PC-9 (cell line): ENCODE results near the gene ZNF30. TPM values are rescaled to one million over a fixed set of nuclear protein-coding genes. Genes with fewer than 3 reads are reported as not detected.
"Not testable (repeated sequence)": the region's sequence is repeated elsewhere in the genome, so short reads cannot be mapped to it uniquely, and the experiment has no call there.

Experiments used
- BruUV-seq: library from RNA; stranded (reverse); fragments of 400-500 nt; replicated peaks from 2 replicates; lab custom pipeline; 2021; lab: Mats Ljungman, UMichigan
- CTCF ChIA-PET: fragments of 300-600 bp; sonication (Branson Sonifier 250); formaldehyde crosslinking; loops from one replicate; lab custom pipeline; 2022; ENCODE audit warnings: antibody characterized with exemption; lab: Charles Lee
- POLR2A ChIA-PET: fragments of 300-600 bp; sonication (Branson Sonifier 250); formaldehyde crosslinking; loops from one replicate; lab custom pipeline; 2022; ENCODE audit warnings: antibody characterized with exemption; ENCODE audit not compliant: unreplicated experiment; lab: Charles Lee
- DNase-seq, 2 experiments: peaks; one replicate each; pipeline versions ENCODE4 v3.0.0 to v3.0.0-alpha.2; 2015 to 2022; ENCODE audit warnings: mixed read lengths in 1 of 2
- H2AFZ ChIP-seq: fragments of 200-600 bp; sonication (generic); 2 replicates; pipeline ENCODE4 v1.8.1; 2017; ENCODE audit warnings: antibody characterized with exemption
- H3F3A ChIP-seq: fragments of 200-600 bp; sonication (generic); 2 replicates; pipeline ENCODE4 v1.8.1; 2017; ENCODE audit warnings: antibody characterized with exemption, mild to moderate bottlenecking, low read depth; ENCODE audit not compliant: insufficient read depth
- H3K27ac ChIP-seq: fragments of 200-600 bp; sonication (generic); 2 replicates; pipeline ENCODE4 v1.6.1; 2016; ENCODE audit warnings: mixed run types
- H3K27me3 ChIP-seq: fragments of 200-600 bp; sonication (generic); 2 replicates; pipeline ENCODE4 v1.6.1; 2016; ENCODE audit warnings: low read depth, mixed run types; ENCODE audit not compliant: insufficient read depth
- H3K36me3 ChIP-seq: fragments of 200-600 bp; sonication (generic); 2 replicates; pipeline ENCODE4 v1.6.1; 2016; ENCODE audit warnings: low read depth, mixed run types
- H3K4me1 ChIP-seq: fragments of 200-600 bp; sonication (generic); replicated peaks from 2 replicates; pipeline ENCODE4 v1.6.1; 2016; ENCODE audit warnings: mixed run types; ENCODE audit not compliant: insufficient read depth
- H3K4me2 ChIP-seq: fragments of 200-600 bp; sonication (generic); 2 replicates; pipeline ENCODE4 v1.6.1; 2017; ENCODE audit warnings: mixed run types
- H3K4me3 ChIP-seq: fragments of 200-600 bp; sonication (generic); 2 replicates; pipeline ENCODE4 v1.6.1; 2016; ENCODE audit warnings: mixed run types
- H3K79me2 ChIP-seq: fragments of 200-600 bp; sonication (generic); 2 replicates; pipeline ENCODE4 v1.6.1; 2017; ENCODE audit warnings: low read depth, mixed run types
- H3K9me2 ChIP-seq: fragments of 200-600 bp; sonication (generic); 2 replicates; pipeline ENCODE4 v1.8.1; 2017; ENCODE audit warnings: mild to moderate bottlenecking; ENCODE audit not compliant: insufficient read depth
- H3K9me3 ChIP-seq: fragments of 200-600 bp; sonication (generic); 2 replicates; pipeline ENCODE4 v1.8.1; 2016; ENCODE audit warnings: low read depth; ENCODE audit not compliant: insufficient read depth
- H4K20me1 ChIP-seq: fragments of 200-600 bp; sonication (generic); 2 replicates; pipeline ENCODE4 v1.8.1; 2017; ENCODE audit not compliant: insufficient read depth
- CTCF ChIP-seq: fragments of 200-600 bp; sonication (generic); conservative IDR thresholded peaks from 2 replicates; pipeline ENCODE4 v1.6.1; 2017; ENCODE audit warnings: mixed run types, antibody characterized with exemption, mild to moderate bottlenecking, moderate library complexity
- EZH2 ChIP-seq: fragments of 200-600 bp; sonication (generic); IDR thresholded peaks from 2 replicates; pipeline ENCODE4 v1.8.0; 2017; ENCODE audit warnings: antibody characterized with exemption, low read depth
- intact Hi-C: fragments of 100-400 bp; cut with micrococcal nuclease; formaldehyde crosslinking; loops from one replicate; pipeline ENCODE4 v1.10.0; 2022; ENCODE audit not compliant: unreplicated experiment
- total RNA-seq: library from RNA; stranded (reverse); gene quantifications from 2 replicates; pipeline ENCODE4 v1.2.3, GENCODE V29; 2021

The ZNF30 gene
- total RNA-seq, 1 experiment from 2014 or later: 1.3 TPM

- TF ChIP-seq CTCF: no peak
- TF ChIP-seq EZH2: no peak
- H3K36me3 ChIP-seq: no peaks in the 10 kb centered on the region
- H3K4me3 ChIP-seq: no peak overlapping the region
- H3K9me3 ChIP-seq: no peaks in the 10 kb centered on the region
- intact Hi-C loops: no loop called here
- no peak overlapping the region for H2AFZ ChIP-seq
- H3K79me2 ChIP-seq: no peaks in the 10 kb centered on the region
- H3K27ac ChIP-seq: no peak overlapping the region
- CTCF ChIA-PET: no interaction called here
- no peak overlapping the region for H3K4me2 ChIP-seq
- H3F3A ChIP-seq: no peaks in the 10 kb centered on the region
- no peaks in the 10 kb centered on the region for H3K4me1 ChIP-seq
- POLR2A ChIA-PET: no interaction called here
- no peak for DNase-seq
- no TSS peak for BruUV-seq
- H3K27me3 ChIP-seq: peaks cover 61% of the 10 kb centered on the region
- H3K9me2 ChIP-seq: 0 out of 2 replicates have a peak, but pooled peaks cover 5% of the 10 kb centered on the region
- no peaks in the 10 kb centered on the region for H4K20me1 ChIP-seq
Measured at GRCh38 chr19:34904664-34905527, 21.8 kb upstream of the ZNF30 start.

GRCh38 chr19:34910770-34911169, 15.9 kb upstream of the ZNF30 start:
- Histone ChIP-seq H3K9me3 (0 out of 2 replicates have a peak, but pooled peaks cover 3% of the 10 kb centered on the region), H3K36me3 (no peaks in the 10 kb centered on the region), H3K9me2 (no peaks in the 10 kb centered on the region), H3K4me1 (no peaks in the 10 kb centered on the region), H3K4me3 (no peak overlapping the region), H3K27ac (no peak overlapping the region), H3F3A (no peaks in the 10 kb centered on the region), H2AFZ (no peak overlapping the region), H3K79me2 (no peaks in the 10 kb centered on the region), H3K4me2 (no peak overlapping the region), H4K20me1 (no peaks in the 10 kb centered on the region), H3K27me3 (peaks cover 24% of the 10 kb centered on the region)
- ChIA-PET CTCF (no interaction called here), POLR2A (no interaction called here)
- no peak for TF ChIP-seq CTCF
- TF ChIP-seq EZH2: no peak
- no peak for DNase-seq
- intact Hi-C loops: no loop called here
- BruUV-seq: no TSS peak

GRCh38 chr19:34917144-34917543, 9.6 kb upstream of the ZNF30 start:
- H3K36me3 ChIP-seq, H3K9me2 ChIP-seq, H3K27ac ChIP-seq, H3K9me3 ChIP-seq, H4K20me1 ChIP-seq, BruUV-seq, DNase-seq, CTCF ChIA-PET, H3K79me2 ChIP-seq, H3K4me2 ChIP-seq, intact Hi-C loops, H3F3A ChIP-seq, H2AFZ ChIP-seq, POLR2A ChIA-PET, H3K4me1 ChIP-seq, H3K27me3 ChIP-seq, H3K4me3 ChIP-seq: not testable (repeated sequence)
